Stimulated activated CD4-positive, alpha-beta T cell treated with anti-CD3 and anti-CD28 coated beads, Interleukin-2, amount 100 ng/mL, for 48 hours (primary cell): ENCODE data around the gene ATXN2.

Source experiments
- DNase-seq, 2 donors: peaks; one replicate each; pipeline ENCODE4 v3.0.0-alpha.2; 2020

The ATXN2 gene

DNA sequence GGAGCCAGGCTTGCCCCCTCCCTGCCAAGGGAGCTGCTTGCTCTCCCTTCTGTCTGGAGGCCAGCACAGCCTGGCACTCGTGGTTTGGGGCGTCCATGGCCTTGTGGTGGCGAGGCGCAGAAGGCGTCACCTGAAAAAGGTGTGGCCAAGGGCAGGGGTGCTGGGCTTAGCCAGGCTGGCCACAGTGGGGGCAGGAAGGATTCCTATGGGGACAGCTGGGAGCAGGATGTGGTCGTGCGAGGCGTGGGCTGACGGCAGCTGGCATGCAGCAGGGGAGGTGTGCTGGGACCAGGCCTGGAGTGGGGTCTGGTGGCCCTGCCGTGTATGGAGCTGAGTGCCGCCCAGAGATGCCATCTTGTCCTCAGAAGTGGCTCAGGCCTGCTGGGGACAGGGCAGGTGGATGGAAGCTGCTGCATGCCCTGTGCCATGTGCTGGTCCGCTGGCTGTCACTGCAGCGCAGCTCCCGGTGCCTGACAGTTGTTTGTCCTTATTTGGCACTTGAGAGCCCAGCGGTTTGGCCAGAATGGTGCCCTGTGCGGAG lies 163.4 kb downstream of the ATXN2 start:
- DNase-seq: no peak

DNA sequence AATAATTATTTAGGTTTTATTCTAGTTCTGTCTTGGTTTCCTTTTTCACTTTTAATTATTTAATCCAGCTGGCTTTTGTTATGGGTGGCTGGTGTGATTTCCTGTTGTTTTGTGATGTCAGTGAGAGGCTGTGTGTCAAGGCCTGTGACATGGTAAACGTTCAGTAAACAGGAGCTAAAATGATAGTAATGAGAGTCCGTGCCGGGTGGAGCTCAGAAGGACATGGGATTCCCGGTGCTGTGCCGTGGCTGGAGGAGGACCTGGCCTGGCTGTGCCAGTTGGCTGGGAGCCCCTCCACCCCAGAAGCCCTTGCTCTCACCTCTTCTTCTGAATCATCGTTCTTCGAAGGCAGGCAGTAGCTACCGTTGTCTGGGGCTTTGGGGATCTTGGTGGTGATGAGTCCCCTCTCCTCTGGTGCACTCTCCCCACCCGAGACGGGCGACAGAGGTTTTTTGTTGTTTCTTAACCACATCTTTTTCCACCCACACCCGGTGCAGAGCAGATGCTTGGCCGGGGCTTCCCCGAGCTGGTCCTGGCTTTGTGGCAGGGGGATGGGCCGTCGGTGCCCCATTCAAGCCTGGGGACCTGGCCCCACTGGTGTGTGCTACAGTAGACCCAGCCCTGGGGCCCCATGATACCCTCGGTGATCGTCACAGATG lies 164.3 kb downstream of the ATXN2 start:
- DNase-seq: peak; percentile 66 to 67

GRCh38 chr12:111434049-111434448 lies 165.1 kb downstream of the ATXN2 start:
- no peak for DNase-seq

DNA sequence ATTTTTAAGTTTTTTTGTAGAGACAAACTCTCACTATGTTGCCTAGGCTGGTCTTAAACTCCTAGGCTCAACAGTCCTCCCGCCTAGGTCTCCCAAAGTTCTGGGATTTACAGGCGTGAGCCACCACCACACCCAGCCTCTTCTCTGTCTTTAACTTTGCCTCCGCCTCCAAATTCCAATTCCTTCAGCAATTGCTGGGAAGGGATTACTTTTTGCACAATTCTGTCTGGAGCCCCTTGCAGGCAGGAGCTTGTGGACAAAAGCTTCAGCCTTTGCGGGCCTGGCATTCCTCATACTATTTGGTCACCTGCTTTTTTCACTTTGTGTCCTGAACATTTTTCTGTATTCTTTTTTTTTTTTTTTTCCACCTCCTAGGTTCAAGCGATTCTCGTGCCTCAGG lies 167.3 kb downstream of the ATXN2 start:
- no peak for DNase-seq

DNA sequence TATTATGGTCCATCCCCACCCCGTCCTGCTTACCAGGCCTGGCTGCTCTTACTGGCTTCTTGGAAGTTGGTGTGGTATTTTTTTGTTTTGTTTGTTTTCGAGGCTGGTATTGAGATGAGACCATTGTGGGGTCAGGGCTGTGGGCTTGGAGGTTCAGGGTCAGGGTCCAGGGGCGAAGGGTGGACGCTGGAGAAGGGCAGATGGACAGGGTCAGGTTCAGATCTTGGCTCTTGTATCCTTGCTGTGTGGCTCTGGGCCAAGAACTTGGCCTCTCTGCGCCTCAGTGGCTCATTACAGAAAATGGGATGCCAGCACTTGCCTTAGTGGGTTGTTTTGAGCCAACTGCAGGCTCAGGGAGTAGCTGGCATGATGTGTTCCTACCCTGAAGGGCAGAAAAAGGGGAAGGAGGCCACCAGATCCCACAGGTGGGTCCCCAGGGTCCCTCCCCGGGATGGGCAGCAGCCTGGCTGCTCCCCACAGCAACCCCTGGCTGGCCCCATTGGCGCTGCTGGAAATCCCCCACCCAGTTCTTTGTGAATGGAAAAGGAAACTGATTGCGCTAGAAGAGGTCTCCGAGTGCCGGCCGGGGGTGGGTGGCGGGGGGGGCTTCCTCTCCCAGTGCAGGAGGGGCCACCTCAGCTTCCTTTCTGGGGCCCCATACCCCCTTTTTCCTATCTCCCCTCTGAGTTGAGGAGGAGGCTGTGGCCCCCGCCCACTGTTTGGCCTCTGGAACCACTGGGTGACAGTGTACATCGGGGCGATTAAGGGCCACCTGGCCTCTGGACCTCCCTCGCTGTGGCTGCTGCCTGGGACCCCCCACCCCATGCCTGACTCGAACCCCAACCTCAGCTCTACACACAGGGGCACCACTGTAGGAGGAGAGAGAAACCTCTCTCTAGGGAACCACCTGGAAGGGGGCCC lies 168.4 kb downstream of the ATXN2 start:
- peak in 1 of 2 donors; percentile 54 for DNase-seq

GRCh38 chr12:111429828-111430432 lies 169.2 kb downstream of the ATXN2 start:
- DNase-seq: no peak

- DNase-seq: no peak
Measured at GRCh38 chr12:111428728-111429175, 170.4 kb downstream of the ATXN2 start.

- DNase-seq: no peak
Measured at GRCh38 chr12:111428081-111428727, 170.9 kb downstream of the ATXN2 start.

DNA sequence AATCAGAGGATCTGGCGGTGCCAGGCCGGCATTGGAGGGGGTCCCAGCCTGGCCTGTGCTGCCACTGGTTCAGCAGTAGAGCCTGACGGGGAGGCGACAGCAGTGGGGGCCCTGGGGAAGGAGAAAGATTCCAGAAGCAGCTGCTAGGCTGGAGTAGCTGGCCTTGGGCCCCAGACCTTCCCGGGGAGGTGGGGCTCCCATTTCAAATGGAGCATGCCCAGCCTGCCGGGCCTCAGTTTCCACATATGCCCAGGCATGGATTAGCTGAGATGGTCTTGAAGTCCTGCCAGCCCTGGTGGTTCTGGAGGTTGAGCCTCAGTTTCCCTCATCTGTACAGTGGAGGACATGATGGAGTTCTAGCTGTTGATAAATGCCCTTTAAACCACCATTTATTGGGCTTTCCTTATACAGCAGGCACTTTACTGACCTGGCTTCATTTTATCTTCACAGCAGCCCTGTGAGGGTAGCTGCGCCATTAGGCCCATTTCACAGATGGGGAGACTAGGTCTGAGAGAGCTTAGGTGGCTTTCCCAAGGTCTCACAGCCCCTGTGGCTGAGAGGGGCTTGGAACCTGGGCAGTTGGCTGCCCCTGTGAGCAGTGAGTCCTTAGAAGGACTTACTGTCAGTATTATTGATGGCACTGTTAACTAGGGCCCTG lies 171.6 kb downstream of the ATXN2 start:
- no peak for DNase-seq

GRCh38 chr12:111426344-111427185 lies 172.6 kb downstream of the ATXN2 start:
- no peak for DNase-seq

DNA sequence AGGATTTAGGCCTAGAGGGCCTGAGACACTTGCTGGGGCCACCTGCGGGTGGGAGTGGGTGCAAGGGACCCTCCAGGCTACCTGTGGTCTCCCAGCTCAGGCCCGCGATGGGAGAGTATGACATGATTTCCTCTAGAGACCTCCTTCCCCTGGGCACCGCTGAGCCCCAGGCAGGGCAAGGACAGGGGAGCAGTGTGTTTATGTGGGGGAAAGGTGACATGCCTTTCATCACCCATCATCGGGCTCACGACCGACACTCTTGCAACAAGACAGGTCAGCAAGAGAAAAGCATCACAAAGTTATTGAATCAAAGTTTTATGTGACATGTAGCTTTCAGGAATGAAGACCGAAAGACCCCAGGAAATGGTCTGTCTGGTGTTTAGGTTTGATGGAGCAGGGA lies 173.5 kb downstream of the ATXN2 start:
- no peak for DNase-seq

DNA sequence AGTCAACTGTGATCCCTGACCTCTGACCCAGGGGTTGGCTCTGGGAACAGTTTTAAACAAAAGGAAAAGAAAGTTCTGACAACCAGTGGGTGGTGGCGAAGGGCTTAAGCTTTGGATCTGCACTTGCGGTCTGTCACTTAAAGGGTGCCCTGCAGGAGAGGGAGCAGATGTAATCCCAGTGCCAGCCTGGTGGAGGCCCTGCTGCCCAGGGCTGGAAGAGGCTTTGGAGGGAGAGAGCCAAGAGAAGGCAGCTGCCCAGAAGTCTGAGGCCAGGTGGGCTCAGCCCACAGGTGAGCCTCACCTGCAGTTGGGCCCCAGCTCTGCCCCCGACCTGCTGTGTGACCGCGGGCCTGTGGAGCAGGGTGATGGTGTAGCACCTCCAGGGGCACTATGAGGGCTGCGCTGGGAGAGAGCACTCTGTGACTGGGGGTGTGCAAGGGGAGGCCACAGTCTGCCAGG lies 174.3 kb downstream of the ATXN2 start:
- DNase-seq: no peak

- no peak for DNase-seq
Measured at GRCh38 chr12:111424189-111424792, 174.8 kb downstream of the ATXN2 start.

DNA sequence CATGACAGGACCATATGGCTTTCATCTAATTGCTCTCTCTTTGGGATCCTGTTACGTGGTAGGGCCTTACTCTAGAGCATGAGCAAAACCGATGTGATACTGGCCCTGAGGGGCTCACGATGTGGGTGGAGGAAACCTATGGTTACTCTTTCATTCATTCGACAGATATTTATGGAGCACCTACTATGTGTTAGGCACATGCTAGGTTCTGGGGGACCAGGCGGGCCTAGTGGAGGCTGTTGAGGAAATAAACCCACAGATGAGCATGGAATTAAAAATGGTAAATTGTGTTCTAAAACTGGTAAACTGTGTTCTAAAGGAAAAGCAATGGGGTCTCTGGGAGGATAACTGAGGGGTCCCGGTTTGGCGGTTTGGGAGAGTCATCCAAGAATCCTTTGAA lies 178.6 kb downstream of the ATXN2 start:
- DNase-seq: no peak

GRCh38 chr12:111419784-111420183 lies 179.3 kb downstream of the ATXN2 start:
- DNase-seq: no peak

GRCh38 chr12:111418594-111418880 lies 180.6 kb downstream of the ATXN2 start:
- no peak for DNase-seq

DNA sequence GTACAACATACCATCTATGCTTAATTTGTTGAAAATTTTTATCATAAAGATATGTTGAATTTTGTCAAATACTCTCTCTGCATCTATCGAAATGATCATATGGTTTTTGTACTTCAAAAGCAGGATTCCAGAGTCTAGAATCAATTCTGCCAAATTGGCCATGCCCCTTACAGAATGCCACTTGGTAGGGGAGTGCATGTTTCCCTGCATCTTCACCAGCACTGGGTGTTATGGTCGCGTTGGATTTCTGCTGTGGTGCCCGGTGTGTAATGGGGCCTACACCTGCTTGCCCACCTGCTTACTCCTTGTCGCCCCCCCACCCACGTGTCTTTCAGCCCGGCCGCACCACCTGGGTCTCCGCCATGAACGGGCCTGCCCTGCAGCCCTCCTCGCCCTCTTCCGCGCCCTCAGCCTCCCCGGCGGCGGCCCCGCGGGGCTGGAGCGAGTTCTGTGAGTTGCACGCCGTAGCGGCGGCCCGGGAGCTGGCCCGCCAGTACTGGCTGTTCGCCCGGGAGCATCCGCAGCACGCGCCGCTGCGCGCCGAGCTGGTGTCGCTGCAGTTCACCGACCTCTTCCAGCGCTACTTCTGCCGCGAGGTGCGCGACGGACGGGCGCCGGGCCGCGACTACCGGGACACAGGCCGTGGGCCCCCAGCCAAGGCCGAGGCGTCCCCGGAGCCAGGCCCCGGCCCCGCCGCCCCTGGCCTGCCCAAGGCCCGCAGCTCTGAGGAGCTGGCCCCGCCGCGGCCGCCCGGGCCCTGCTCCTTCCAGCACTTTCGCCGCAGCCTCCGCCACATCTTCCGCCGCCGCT lies 181.1 kb downstream of the ATXN2 start:
- no peak for DNase-seq

- no peak for DNase-seq
Measured at GRCh38 chr12:111417290-111417689, 181.8 kb downstream of the ATXN2 start.

- no peak for DNase-seq
Measured at GRCh38 chr12:111414711-111415252, 184.3 kb downstream of the ATXN2 start.
